Measurements from ENCODE around the gene RPL27.
"Not testable (repeated sequence)": the region's sequence is repeated elsewhere in the genome, so short reads cannot be mapped to it uniquely, and the experiment has no call there.

Gene RPL27

DNA sequence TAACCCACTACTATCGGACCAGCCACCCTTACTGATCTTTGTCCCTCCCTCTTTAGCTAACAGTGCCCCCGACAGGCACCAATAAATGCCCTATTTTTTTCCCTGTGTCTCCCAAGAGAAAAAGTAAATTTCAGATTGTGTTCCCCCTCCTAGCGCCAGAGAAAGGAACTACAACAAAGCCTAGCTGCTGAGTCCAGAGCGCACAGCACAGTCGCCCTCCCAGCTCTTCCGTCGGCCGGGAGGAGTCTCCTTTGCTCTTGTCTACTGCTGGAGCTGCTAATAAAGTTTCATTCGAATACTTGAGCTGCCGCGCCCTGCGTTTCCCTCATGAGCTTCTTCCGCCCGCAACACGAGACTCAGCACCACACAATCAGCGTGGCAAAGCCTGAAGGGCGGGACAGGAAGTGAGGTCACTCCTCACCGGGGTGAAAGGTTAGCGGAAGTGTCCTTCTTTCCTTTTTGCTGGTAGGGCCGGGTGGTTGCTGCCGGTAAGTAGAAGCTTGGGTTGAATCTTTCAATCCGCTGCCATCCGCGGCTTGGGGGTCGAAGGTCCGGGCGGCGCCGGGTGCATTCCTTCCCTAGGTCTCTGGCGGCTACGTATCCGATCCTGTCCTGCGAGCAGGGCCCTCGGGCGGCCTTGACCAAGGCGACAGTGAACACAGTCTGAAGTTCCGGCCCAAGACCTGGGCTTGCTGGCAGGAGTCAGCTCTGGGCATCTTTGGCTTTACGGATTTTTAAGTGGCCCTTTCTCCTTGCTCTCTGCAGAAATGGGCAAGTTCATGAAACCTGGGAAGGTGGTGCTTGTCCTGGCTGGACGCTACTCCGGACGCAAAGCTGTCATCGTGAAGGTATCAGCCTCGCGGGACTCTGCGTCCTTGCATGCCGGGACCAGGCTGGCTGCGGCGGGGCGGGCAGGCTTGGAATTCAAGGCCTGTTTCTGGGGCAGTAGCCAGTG lies at the start of gene RPL27:
Gene RPL27 (plus strand): TSS at position 436 of the 955 bp plus-strand sequence. CDS start 332 bp downstream, at position 768.
- DNase-seq = peak; percentile 99

GRCh38 chr17:42950044-42950783 lies 48.0 kb upstream of the RPL27 start:
- DNase-seq = no peak

GRCh38 chr17:42953669-42954068 lies 44.5 kb upstream of the RPL27 start:
- DNase-seq = no peak

DNA sequence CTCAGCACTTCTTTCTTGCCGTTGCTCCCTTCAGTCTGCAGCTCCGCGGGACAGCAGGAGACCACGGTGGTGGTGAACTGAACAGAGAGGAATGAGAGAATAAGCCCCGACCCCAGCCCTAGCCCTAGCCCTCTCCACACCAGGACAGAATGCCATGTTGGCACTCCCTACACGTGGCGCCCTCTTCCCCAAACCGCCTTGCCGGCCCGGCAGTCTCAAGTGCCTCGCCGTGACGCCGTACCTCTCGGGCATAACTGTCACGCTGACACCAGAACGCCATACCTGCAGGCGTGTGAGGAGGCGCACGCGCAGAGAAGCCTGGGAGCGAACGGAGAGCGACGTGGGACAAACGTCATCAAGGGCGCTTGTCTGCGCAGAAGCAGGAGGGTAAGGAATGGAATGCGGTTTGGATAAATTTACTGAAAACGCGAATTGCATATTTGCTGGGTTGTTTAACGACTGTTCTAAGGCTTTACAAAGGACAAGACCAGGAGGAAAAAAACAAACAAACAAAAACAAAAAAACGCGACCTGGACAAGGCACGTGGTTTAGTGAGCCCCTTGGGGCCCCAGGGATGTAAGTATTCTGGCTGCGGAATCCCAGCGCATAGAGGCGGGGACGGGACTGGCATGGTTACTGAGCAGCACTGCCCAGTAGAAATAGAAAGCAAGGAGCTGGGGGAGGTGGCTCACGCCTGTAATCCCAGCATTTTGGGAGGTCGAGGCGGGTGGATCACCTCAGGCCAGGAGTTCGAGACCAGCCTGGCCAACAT lies 33.9 kb upstream of the RPL27 start, which contains the start of gene AARSD1:
Gene AARSD1 (minus strand): TSS at position 294 of the 772 bp plus-strand sequence. CDS start 14 bp downstream, at position 280.
- peak; percentile 95 for DNase-seq

- DNase-seq = no peak
These were observed 30.3 kb upstream of the RPL27 start for GRCh38 chr17:42967925-42968324.

DNA sequence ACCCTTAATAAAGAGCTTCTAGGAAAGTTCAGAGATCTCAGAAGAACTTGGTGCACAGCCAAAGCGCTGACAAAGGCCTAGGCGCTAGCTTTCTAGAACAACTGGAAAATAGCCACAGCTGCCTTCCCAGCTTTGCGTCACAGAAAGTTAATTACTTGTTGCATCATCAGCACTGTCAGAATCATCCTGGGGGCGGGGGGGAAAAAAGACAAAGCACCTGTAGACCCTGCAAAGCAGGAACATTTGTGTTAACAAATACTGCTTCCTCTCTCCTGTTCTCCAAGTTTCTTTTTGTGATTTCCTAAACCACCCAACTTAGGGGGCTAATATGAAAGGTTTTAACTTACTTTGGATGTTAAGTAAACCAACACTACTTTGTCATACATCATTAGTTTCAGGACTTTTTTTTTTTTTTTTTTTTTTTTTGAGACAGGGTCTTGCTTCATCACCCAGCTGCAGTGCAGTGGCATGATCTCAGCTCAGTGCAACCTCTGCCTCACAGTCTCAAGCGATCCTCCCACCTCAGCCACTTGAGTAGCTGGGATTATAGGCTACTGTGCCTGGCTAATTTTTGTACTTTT lies 29.1 kb upstream of the RPL27 start:
- no peak for DNase-seq

- no peak for DNase-seq
These were observed 26.6 kb upstream of the RPL27 start for GRCh38 chr17:42971589-42971988.

GRCh38 chr17:42973323-42973722 lies 24.9 kb upstream of the RPL27 start:
- DNase-seq = not testable (repeated sequence)

DNA sequence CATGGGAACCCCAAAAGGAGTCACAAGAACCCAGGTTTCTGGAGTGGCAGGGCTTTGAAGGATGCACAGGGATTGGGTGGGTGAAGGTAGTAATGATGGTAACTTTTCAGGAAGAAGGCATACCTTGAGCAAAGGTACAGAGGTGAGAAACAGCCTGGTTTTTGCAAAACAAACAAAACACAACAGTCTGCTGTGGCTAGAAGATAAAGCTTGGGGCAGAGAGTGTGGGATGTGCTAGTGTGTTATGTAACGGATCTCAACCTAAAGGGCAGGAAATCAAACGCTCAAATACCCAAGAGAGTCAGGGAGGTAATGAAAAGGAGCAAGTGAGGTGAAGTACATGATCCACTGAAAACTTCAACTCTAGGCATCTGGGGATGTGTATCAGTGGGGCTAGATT lies 23.0 kb upstream of the RPL27 start:
- DNase-seq = no peak

GRCh38 chr17:42975701-42976100 lies 22.5 kb upstream of the RPL27 start:
- DNase-seq = not testable (repeated sequence)

GRCh38 chr17:42979511-42980273 lies 18.5 kb upstream of the RPL27 start, which contains the start of gene PTGES3L:
TSS of gene PTGES3L (minus strand) at chr17:42980080. CDS start at chr17:42980053, 27 bp downstream.
- peak; percentile 63 for DNase-seq

DNA sequence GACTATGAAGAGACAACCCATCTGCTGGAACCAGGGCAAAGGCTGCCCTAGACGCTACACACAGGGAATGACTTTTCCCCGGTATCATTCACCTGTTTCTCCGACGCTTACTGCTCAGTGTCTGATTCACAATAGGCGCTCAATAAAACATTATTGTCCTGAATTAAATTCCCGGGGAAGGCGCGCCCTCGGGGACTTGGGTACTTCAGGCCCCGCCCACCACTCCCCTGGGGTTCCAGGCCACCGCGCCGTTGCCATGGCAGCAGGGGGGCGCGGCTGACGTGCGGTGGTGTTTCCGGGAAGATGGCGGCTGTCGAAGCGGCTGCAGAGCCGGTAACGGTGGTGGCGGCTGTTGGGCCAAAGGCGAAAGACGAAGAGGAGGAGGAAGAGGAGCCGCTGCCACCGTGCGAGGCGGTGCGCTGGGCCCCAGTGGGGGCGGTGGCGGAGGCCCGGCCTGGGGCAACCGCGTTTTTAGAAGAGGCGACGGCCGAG lies 17.9 kb upstream of the RPL27 start, which contains the start of gene RUNDC1:
Gene RUNDC1 (plus strand): TSS at position 292 of the 492 bp plus-strand sequence. CDS start 12 bp downstream, at position 304.
- peak; percentile 80 for DNase-seq

- DNase-seq = peak; percentile 46
These were observed 17.3 kb upstream of the RPL27 start for GRCh38 chr17:42980766-42981397.

DNA sequence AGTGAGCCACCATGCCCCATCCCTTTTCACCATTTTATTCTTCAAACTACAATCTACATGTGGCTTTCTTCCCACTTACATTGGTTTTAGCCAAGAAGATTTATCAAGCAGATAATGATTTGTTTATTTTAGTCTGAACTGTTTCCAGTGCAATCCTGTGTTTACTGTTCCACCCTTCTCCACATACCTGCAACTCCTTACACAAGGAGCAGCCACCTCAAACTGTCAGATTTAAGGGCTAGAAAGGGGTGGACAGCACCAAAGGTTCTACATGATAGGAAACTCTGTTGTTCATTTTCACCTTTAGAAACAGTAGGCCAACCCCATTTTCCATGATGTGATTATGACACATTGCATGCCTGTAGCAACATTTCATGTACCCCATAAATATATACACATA lies 16.0 kb upstream of the RPL27 start:
- DNase-seq = no peak

DNA sequence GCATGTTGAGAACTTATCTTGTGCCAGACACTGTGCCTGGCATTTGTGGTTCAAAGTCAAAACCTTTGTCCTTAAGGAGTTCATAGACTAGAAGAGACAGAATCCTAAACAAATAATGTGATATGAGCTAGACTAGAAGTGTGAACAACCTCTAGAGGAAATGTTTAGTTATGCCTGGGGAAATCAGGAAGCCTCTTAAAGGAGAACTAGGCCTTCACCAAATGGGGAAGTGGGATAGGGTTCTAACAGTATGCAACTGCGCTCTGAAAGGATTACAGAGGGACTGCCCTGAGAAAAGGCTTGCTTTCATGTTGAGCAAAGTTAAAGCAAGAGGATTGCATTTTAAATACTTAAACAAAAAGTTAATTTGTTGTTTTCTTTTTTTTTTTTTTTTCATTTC lies 13.0 kb upstream of the RPL27 start:
- no peak for DNase-seq

DNA sequence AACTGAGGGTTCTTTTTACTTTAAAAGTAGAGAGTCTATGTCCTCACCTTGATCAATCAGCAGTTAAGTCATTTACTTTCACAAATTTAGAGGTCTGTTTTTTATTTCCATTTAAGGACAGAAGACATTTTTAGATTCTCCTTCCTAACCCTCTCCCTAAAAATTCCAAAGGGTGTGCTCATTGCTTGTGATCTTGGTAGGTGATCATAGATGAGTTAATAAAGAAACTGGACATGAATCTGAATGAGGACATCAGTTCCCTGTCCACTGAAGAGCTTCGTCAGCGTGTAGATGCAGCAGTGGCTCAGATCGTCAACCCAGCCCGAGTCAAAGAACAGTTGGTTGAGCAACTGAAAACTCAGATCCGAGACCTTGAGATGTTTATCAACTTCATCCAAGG lies 9.1 kb upstream of the RPL27 start:
- no peak for DNase-seq

GRCh38 chr17:42989726-42990652 lies 8.2 kb upstream of the RPL27 start:
- DNase-seq = no peak

GRCh38 chr17:42991471-42991870 lies 6.7 kb upstream of the RPL27 start:
- DNase-seq = no peak

DNA sequence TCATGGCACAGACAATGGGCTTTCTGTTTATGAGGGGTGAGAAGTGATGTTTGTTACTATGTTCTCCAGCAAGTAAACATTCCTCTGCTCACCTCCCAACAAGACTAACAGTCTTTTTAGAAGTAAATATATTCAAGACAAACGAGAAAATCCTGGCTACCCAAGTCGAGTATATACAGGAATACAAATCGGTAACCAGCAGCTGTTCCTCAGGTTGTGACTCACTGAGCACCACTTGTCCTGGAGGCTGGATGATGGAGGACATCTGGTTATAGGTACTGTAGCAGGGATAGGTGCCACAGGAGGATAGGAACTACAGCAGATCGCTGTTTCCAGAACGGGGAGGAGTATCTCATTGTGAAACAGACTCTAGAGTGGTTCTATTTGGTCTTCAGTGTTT lies 5.3 kb upstream of the RPL27 start:
- no peak for DNase-seq

- DNase-seq = not testable (repeated sequence)
These were observed 4.3 kb upstream of the RPL27 start for GRCh38 chr17:42993913-42994312.

Data from DMS79 treated with DMSO at 0.1 percent for 48 hours (cell line).